OCI-LY7 (cell line): Measurements from ENCODE around the gene NFIX. TPM values are rescaled to one million over a fixed set of nuclear protein-coding genes. Genes with fewer than 3 reads are reported as not detected.

ENCODE experiments used
- BruUV-seq: library from RNA; stranded (reverse); fragments of 400-500 nt; replicated peaks from 2 replicates; lab custom pipeline; 2021; lab: Mats Ljungman, UMichigan
- CTCF ChIA-PET: fragments of 300-600 bp; sonication (Branson Sonifier 250); formaldehyde crosslinking; loops from one replicate; lab custom pipeline; 2022; ENCODE audit warnings: antibody characterized with exemption; ENCODE audit not compliant: unreplicated experiment; lab: Charles Lee
- POLR2A ChIA-PET: fragments of 300-600 bp; sonication (Branson Sonifier 250); formaldehyde crosslinking; loops from one replicate; lab custom pipeline; 2022; ENCODE audit warnings: antibody characterized with exemption; lab: Charles Lee
- DNase-seq: peaks from one replicate; pipeline ENCODE4 v3.0.0-alpha.2; 2015; ENCODE audit warnings: low spot score
- H2AFZ ChIP-seq: fragments of 200-600 bp; sonication (generic), shearing (Covaris generic); 2 replicates; pipeline ENCODE4 v1.6.1; 2014; ENCODE audit warnings: mild to moderate bottlenecking, antibody characterized with exemption, low read length, moderate library complexity
- H3K27ac ChIP-seq: fragments of 200-600 bp; sonication (generic); 2 replicates; pipeline ENCODE4 v1.5.1; 2014; ENCODE audit warnings: mixed run types, low read depth, mild to moderate bottlenecking, moderate library complexity, low read length, inconsistent platforms; ENCODE audit not compliant: poor library complexity, severe bottlenecking
- H3K36me3 ChIP-seq: fragments of 200-600 bp; sonication (generic); 2 replicates; pipeline ENCODE4 v1.6.1; 2014; ENCODE audit warnings: mild to moderate bottlenecking, antibody characterized with exemption, low read length, moderate library complexity, mixed read lengths; ENCODE audit not compliant: insufficient read depth
- H3K4me1 ChIP-seq: fragments of 200-600 bp; sonication (generic); 2 replicates; pipeline ENCODE4 v1.5.1; 2014; ENCODE audit warnings: mild to moderate bottlenecking, low read length; ENCODE audit not compliant: insufficient read depth, poor library complexity, severe bottlenecking
- H3K4me2 ChIP-seq: fragments of 200-600 bp; sonication (generic); 2 replicates; pipeline ENCODE4 v1.6.1; 2014; ENCODE audit warnings: mild to moderate bottlenecking, low read length
- H3K4me3 ChIP-seq: fragments of 200-600 bp; sonication (generic); 2 replicates; pipeline ENCODE4 v1.5.1; 2014; ENCODE audit warnings: mild to moderate bottlenecking, low read depth, low read length; ENCODE audit not compliant: poor library complexity, severe bottlenecking
- H3K79me2 ChIP-seq: fragments of 200-600 bp; sonication (generic); 2 replicates; pipeline ENCODE4 v1.6.1; 2016; ENCODE audit warnings: low read depth, mild to moderate bottlenecking, low read length, moderate library complexity, mixed read lengths; ENCODE audit not compliant: insufficient read depth
- H3K9me2 ChIP-seq: fragments of 200-600 bp; sonication (generic); 2 replicates; pipeline ENCODE4 v1.6.1; 2016; ENCODE audit warnings: mild to moderate bottlenecking, low read length, mixed read lengths; ENCODE audit not compliant: insufficient read depth
- H3K9me3 ChIP-seq: fragments of 200-600 bp; sonication (generic); 2 replicates; pipeline ENCODE4 v1.6.1; 2014; ENCODE audit warnings: mild to moderate bottlenecking, mixed run types, low read length, mixed read lengths
- H4K20me1 ChIP-seq: fragments of 200-600 bp; sonication (generic); 2 replicates; pipeline ENCODE4 v1.6.1; 2014; ENCODE audit warnings: mild to moderate bottlenecking, antibody characterized with exemption, low read length, moderate library complexity, mixed read lengths; ENCODE audit not compliant: insufficient read depth
- EZH2phosphoT487 ChIP-seq: fragments of 200-600 bp; sonication (generic); IDR thresholded peaks from 2 replicates; pipeline ENCODE4 v1.6.1; 2018; ENCODE audit warnings: low read depth, borderline replicate concordance, mild to moderate bottlenecking, mixed run types, antibody characterized with exemption, low read length, moderate library complexity, mixed read lengths
- intact Hi-C: fragments of 100-400 bp; cut with micrococcal nuclease; formaldehyde crosslinking; loops from one replicate; pipeline ENCODE4 v1.10.0; 2022; ENCODE audit not compliant: unreplicated experiment
- total RNA-seq, 2 experiments: library from RNA; depleted of rRNA in 1 of 2; stranded (reverse); fragments of >200 nt in 1 of 2; shearing (Covaris generic) in 1 of 2; gene quantifications; 2 replicates each; pipeline ENCODE4 v1.2.3, GENCODE V29; 2014 to 2022
- TF ChIP-seq, protein P1 (sequence below): fragments of 200-600 bp; sonication (generic); conservative IDR thresholded peaks from 2 replicates; pipeline ENCODE4 v1.5.1; 2014; ENCODE audit warnings: mild to moderate bottlenecking, antibody characterized with exemption, low read length, moderate library complexity, mixed read lengths

The NFIX gene
- total RNA-seq, 2 experiments from 2014 or later, result 0.16 to 0.72 TPM

GRCh38 chr19:13146763-13147563 is 151.7 kb downstream of the NFIX start:
- intact Hi-C loops, result no loop called here
- Histone ChIP-seq H3K9me3 (no peaks in the 10 kb centered on the region), H3K27ac (no peak overlapping the region), H4K20me1 (no peaks in the 10 kb centered on the region), H3K4me2 (no peak overlapping the region), H2AFZ (no peak overlapping the region), H3K9me2 (no peaks in the 10 kb centered on the region), H3K4me1 (peaks cover 7% of the 10 kb centered on the region), H3K36me3 (peaks cover 10% of the 10 kb centered on the region; the same call in 1 of the 2 replicates), H3K79me2 (peaks cover 7% of the 10 kb centered on the region; the same call in 1 of the 2 replicates), H3K4me3 (no peak overlapping the region)
- BruUV-seq, result no TSS peak
- no peak for DNase-seq
- TF ChIP-seq, protein P1, sequence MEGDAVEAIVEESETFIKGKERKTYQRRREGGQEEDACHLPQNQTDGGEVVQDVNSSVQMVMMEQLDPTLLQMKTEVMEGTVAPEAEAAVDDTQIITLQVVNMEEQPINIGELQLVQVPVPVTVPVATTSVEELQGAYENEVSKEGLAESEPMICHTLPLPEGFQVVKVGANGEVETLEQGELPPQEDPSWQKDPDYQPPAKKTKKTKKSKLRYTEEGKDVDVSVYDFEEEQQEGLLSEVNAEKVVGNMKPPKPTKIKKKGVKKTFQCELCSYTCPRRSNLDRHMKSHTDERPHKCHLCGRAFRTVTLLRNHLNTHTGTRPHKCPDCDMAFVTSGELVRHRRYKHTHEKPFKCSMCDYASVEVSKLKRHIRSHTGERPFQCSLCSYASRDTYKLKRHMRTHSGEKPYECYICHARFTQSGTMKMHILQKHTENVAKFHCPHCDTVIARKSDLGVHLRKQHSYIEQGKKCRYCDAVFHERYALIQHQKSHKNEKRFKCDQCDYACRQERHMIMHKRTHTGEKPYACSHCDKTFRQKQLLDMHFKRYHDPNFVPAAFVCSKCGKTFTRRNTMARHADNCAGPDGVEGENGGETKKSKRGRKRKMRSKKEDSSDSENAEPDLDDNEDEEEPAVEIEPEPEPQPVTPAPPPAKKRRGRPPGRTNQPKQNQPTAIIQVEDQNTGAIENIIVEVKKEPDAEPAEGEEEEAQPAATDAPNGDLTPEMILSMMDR, result no peak
- no peak for TF ChIP-seq EZH2phosphoT487
- ChIA-PET POLR2A (no interaction called here), CTCF (interaction anchor here (0.6 kb wide), 1 partner anchor 22 kb away, joined by 4 read pairs; no protein-coding TSS in a partner anchor)

Other genes starting within 250 kb of the NFIX start
- gene BEST2, start 243.7 kb upstream of the NFIX start, total RNA-seq (2014; rRNA removed; shearing (Covaris generic)), result 0.10 TPM in 1 of 2 replicates, not detected in the other
- gene BEST2, start 243.7 kb upstream of the NFIX start, total RNA-seq (2022), result not detected in 2 replicates
- gene HOOK2, start 219.9 kb upstream of the NFIX start, total RNA-seq (2014; rRNA removed; shearing (Covaris generic)), result 7.4 and 9.1 TPM in 2 replicates
- 28.8 and 29.4 TPM in 2 replicates for gene HOOK2, start 219.9 kb upstream of the NFIX start, total RNA-seq (2022)
- gene JUNB, start 204.0 kb upstream of the NFIX start, total RNA-seq (2014; rRNA removed; shearing (Covaris generic)), result 43.7 and 45.5 TPM in 2 replicates
- gene JUNB, start 204.0 kb upstream of the NFIX start, total RNA-seq (2022), result 31.8 TPM in 2 replicates
- 344 and 399 TPM in 2 replicates for gene PRDX2, start 193.7 kb upstream of the NFIX start, total RNA-seq (2014; rRNA removed; shearing (Covaris generic))
- gene PRDX2, start 193.7 kb upstream of the NFIX start, total RNA-seq (2022), result 345 and 357 TPM in 2 replicates
- not detected in 2 replicates for gene THSD8, start 193.4 kb upstream of the NFIX start, total RNA-seq (2014; rRNA removed; shearing (Covaris generic))
- gene THSD8, start 193.4 kb upstream of the NFIX start, total RNA-seq (2022), result 42.7 and 42.8 TPM in 2 replicates
- gene RNASEH2A, start 188.9 kb upstream of the NFIX start, total RNA-seq (2014; rRNA removed; shearing (Covaris generic)), result 115 and 130 TPM in 2 replicates
- 86.0 and 90.5 TPM in 2 replicates for gene RNASEH2A, start 188.9 kb upstream of the NFIX start, total RNA-seq (2022)
- gene RTBDN, start 160.9 kb upstream of the NFIX start, total RNA-seq (2014; rRNA removed; shearing (Covaris generic)), result not detected in 2 replicates
- 0.94 and 1.2 TPM in 2 replicates for gene RTBDN, start 160.9 kb upstream of the NFIX start, total RNA-seq (2022)
- 5.5 and 9.1 TPM in 2 replicates for gene MAST1, start 157.0 kb upstream of the NFIX start, total RNA-seq (2014; rRNA removed; shearing (Covaris generic))
- 21.1 and 23.4 TPM in 2 replicates for gene MAST1, start 157.0 kb upstream of the NFIX start, total RNA-seq (2022)
- gene DNASE2, start 114.0 kb upstream of the NFIX start, total RNA-seq (2014; rRNA removed; shearing (Covaris generic)), result 28.3 and 32.4 TPM in 2 replicates
- gene DNASE2, start 114.0 kb upstream of the NFIX start, total RNA-seq (2022), result 32.8 and 33.7 TPM in 2 replicates
- gene KLF1, start 108.3 kb upstream of the NFIX start, total RNA-seq (2014; rRNA removed; shearing (Covaris generic)), result 0.16 and 0.28 TPM in 2 replicates
- gene KLF1, start 108.3 kb upstream of the NFIX start, total RNA-seq (2022), result not detected in 2 replicates
- 31.5 and 40.7 TPM in 2 replicates for gene GCDH, start 104.3 kb upstream of the NFIX start, total RNA-seq (2014; rRNA removed; shearing (Covaris generic))
- gene GCDH, start 104.3 kb upstream of the NFIX start, total RNA-seq (2022), result 43.8 and 48.7 TPM in 2 replicates
- gene SYCE2, start 76.2 kb upstream of the NFIX start, total RNA-seq (2014; rRNA removed; shearing (Covaris generic)), result 6.8 and 8.7 TPM in 2 replicates
- 13.8 and 14.5 TPM in 2 replicates for gene SYCE2, start 76.2 kb upstream of the NFIX start, total RNA-seq (2022)
- gene FARSA, start 61.8 kb upstream of the NFIX start, total RNA-seq (2014; rRNA removed; shearing (Covaris generic)), result 96.1 and 135 TPM in 2 replicates
- 90.7 and 117 TPM in 2 replicates for gene FARSA, start 61.8 kb upstream of the NFIX start, total RNA-seq (2022)
- gene CALR, start 56.9 kb upstream of the NFIX start, total RNA-seq (2014; rRNA removed; shearing (Covaris generic)), result 1,039 and 1,069 TPM in 2 replicates
- gene CALR, start 56.9 kb upstream of the NFIX start, total RNA-seq (2022), result 398 and 581 TPM in 2 replicates
- gene RAD23A, start 49.6 kb upstream of the NFIX start, total RNA-seq (2014; rRNA removed; shearing (Covaris generic)), result 237 and 243 TPM in 2 replicates
- 171 and 183 TPM in 2 replicates for gene RAD23A, start 49.6 kb upstream of the NFIX start, total RNA-seq (2022)
- 29.5 and 43.0 TPM in 2 replicates for gene GADD45GIP1, start 38.3 kb upstream of the NFIX start, total RNA-seq (2014; rRNA removed; shearing (Covaris generic))
- gene GADD45GIP1, start 38.3 kb upstream of the NFIX start, total RNA-seq (2022), result 24.7 and 32.4 TPM in 2 replicates
- 0.06 and 0.18 TPM in 2 replicates for gene DAND5, start 25.9 kb upstream of the NFIX start, total RNA-seq (2014; rRNA removed; shearing (Covaris generic))
- 0.77 and 0.84 TPM in 2 replicates for gene DAND5, start 25.9 kb upstream of the NFIX start, total RNA-seq (2022)
- 66.8 and 75.5 TPM in 2 replicates for gene LYL1, start 107.4 kb downstream of the NFIX start, total RNA-seq (2014; rRNA removed; shearing (Covaris generic))
- 70.4 and 72.5 TPM in 2 replicates for gene LYL1, start 107.4 kb downstream of the NFIX start, total RNA-seq (2022)
- gene TRMT1, start 121.3 kb downstream of the NFIX start, total RNA-seq (2014; rRNA removed; shearing (Covaris generic)), result 39.2 and 56.8 TPM in 2 replicates
- gene TRMT1, start 121.3 kb downstream of the NFIX start, total RNA-seq (2022), result 38.2 and 50.4 TPM in 2 replicates
- gene NACC1, start 122.8 kb downstream of the NFIX start, total RNA-seq (2014; rRNA removed; shearing (Covaris generic)), result 46.5 and 56.3 TPM in 2 replicates
- 40.4 and 52.9 TPM in 2 replicates for gene NACC1, start 122.8 kb downstream of the NFIX start, total RNA-seq (2022)
- gene STX10, start 154.9 kb downstream of the NFIX start, total RNA-seq (2014; rRNA removed; shearing (Covaris generic)), result 67.8 and 91.7 TPM in 2 replicates
- 41.6 and 45.4 TPM in 2 replicates for gene STX10, start 154.9 kb downstream of the NFIX start, total RNA-seq (2022)
- 61.6 and 64.3 TPM in 2 replicates for gene IER2, start 154.9 kb downstream of the NFIX start, total RNA-seq (2014; rRNA removed; shearing (Covaris generic))
- 79.5 and 89.0 TPM in 2 replicates for gene IER2, start 154.9 kb downstream of the NFIX start, total RNA-seq (2022)